Trophoblast cell (in vitro differentiated cells and primary cell): ENCODE results near the gene CPT2.

Source experiments
- DNase-seq, 2 donors: peaks; one replicate each; pipeline ENCODE4 v3.0.0-alpha.2; 2016
- H2AFZ ChIP-seq: 2 replicates; pipeline ENCODE4 v1.6.1; 2013; ENCODE audit warnings: low read length, moderate library complexity, mild to moderate bottlenecking; ENCODE audit not compliant: insufficient read depth, poor library complexity
- H2AK5ac ChIP-seq: 2 replicates; pipeline ENCODE4 v1.6.1; 2013; ENCODE audit warnings: mild to moderate bottlenecking, low read length
- H2BK120ac ChIP-seq: 2 replicates; pipeline ENCODE4 v1.6.1; 2013; ENCODE audit warnings: low read length, mild to moderate bottlenecking, moderate library complexity; ENCODE audit not compliant: insufficient read depth, poor library complexity
- H2BK12ac ChIP-seq: 2 replicates; pipeline ENCODE4 v1.6.1; 2013; ENCODE audit warnings: mild to moderate bottlenecking, low read length, moderate library complexity
- H2BK5ac ChIP-seq: 2 replicates; pipeline ENCODE4 v1.6.1; 2013; ENCODE audit warnings: low read length, low read depth, moderate library complexity, mild to moderate bottlenecking; ENCODE audit not compliant: poor library complexity
- H3K14ac ChIP-seq: 2 replicates; pipeline ENCODE4 v1.6.1; 2013; ENCODE audit warnings: mild to moderate bottlenecking, low read length
- H3K18ac ChIP-seq: 2 replicates; pipeline ENCODE4 v1.6.1; 2013; ENCODE audit warnings: mild to moderate bottlenecking, low read length
- H3K23ac ChIP-seq: 2 replicates; pipeline ENCODE4 v1.6.1; 2013; ENCODE audit warnings: low read length
- H3K27ac ChIP-seq: 2 replicates; pipeline ENCODE4 v1.5.1; 2013; ENCODE audit warnings: low read depth, mild to moderate bottlenecking, inconsistent platforms, low read length, moderate library complexity
- H3K27me3 ChIP-seq: 2 replicates; pipeline ENCODE4 v1.6.1; 2013; ENCODE audit warnings: inconsistent platforms, mild to moderate bottlenecking, low read length, moderate library complexity; ENCODE audit not compliant: insufficient read depth
- H3K36me3 ChIP-seq, 2 experiments: 1 replicate in 1 of 2; 2 replicates in 1 of 2; pipeline ENCODE4 v1.6.1; 2013; ENCODE audit warnings: low read length in 2 of 2, mild to moderate bottlenecking in 2 of 2, moderate library complexity in 1 of 2; ENCODE audit not compliant: insufficient read depth in 2 of 2, control insufficient read depth in 1 of 2
- H3K4ac ChIP-seq: 2 replicates; pipeline ENCODE4 v1.6.1; 2013; ENCODE audit warnings: low read depth, mild to moderate bottlenecking, low read length, moderate library complexity
- H3K4me1 ChIP-seq, 2 experiments: 1 replicate in 1 of 2; 2 replicates in 1 of 2; pipeline ENCODE4 v1.6.1; 2013; ENCODE audit warnings: low read length in 2 of 2, mild to moderate bottlenecking in 2 of 2, moderate library complexity in 1 of 2; ENCODE audit not compliant: insufficient read depth in 2 of 2, control insufficient read depth in 1 of 2
- H3K4me2 ChIP-seq: 2 replicates; pipeline ENCODE4 v1.6.1; 2013; ENCODE audit warnings: inconsistent platforms, mild to moderate bottlenecking, low read length, moderate library complexity
- H3K4me3 ChIP-seq: 2 replicates; pipeline ENCODE4 v1.5.1; 2013; ENCODE audit warnings: mild to moderate bottlenecking, low read depth, low read length, inconsistent platforms
- H3K79me1 ChIP-seq: one replicate; pipeline ENCODE4 v1.6.1; 2013; ENCODE audit warnings: low read length
- H3K79me2 ChIP-seq: 2 replicates; pipeline ENCODE4 v1.6.1; 2013; ENCODE audit warnings: low read length, mild to moderate bottlenecking; ENCODE audit not compliant: control insufficient read depth, insufficient read depth, poor library complexity
- H3K9ac ChIP-seq: 2 replicates; pipeline ENCODE4 v1.6.1; 2013; ENCODE audit warnings: mild to moderate bottlenecking, low read length
- H3K9me3 ChIP-seq: 2 replicates; pipeline ENCODE4 v1.6.1; 2013; ENCODE audit warnings: low read depth, mild to moderate bottlenecking, control low read depth, inconsistent platforms, low read length; ENCODE audit not compliant: insufficient read depth
- H4K12ac ChIP-seq: 2 replicates; pipeline ENCODE4 v1.6.1; 2013; ENCODE audit warnings: low read depth, mild to moderate bottlenecking, low read length, moderate library complexity
- H4K8ac ChIP-seq: 2 replicates; pipeline ENCODE4 v1.6.1; 2013; ENCODE audit warnings: low read depth, mild to moderate bottlenecking, low read length, moderate library complexity
- H4K91ac ChIP-seq: one replicate; pipeline ENCODE4 v1.6.1; 2013; ENCODE audit warnings: low read depth, mild to moderate bottlenecking, low read length, moderate library complexity
- WGBS: extraction: QIAGEN DNeasy Blood & Tissue Kit; methylation state at CpG from one replicate; pipeline ENCODE4 v1.1.7; 2013; ENCODE audit warnings: missing lambda C conversion rate; ENCODE audit not compliant: insufficient read length, insufficient coverage; ENCODE audit errors: extremely low coverage; 5-methylcytosine and 5-hydroxymethylcytosine counted together

CPT2 gene

DNA sequence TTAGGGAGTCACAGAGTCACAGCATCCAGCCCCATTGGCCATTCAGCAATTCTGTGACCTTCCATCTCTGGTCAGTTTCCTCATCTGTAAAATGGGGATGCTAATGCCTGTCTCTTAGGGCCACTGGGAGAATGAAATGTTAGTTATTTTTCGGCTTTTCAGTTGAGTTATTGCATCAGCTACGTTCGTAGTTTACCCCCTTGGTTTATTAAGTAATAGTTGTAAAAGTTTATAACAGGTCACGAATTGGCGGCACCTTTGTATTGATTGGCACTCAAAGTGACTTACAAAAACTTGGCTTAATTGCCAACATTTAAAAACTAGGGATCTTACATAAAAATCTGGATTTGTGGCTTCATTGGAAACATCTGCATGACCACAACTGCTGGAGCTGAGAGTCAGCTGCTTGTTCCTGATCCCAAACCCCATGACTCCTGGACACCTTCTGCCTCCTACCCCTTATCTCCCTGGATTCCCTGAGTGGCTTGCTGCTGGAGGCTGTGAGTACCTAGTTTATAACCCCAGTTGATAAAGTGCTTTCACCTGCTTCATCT lies 31.1 kb upstream of the CPT2 start:
- H4K91ac ChIP-seq, result no peak overlapping the region
- no peak overlapping the region for H3K14ac ChIP-seq
- no peak overlapping the region for H2AK5ac ChIP-seq
- no peaks in the 10 kb centered on the region for H3K36me3 ChIP-seq
- H3K27ac ChIP-seq, result no peak overlapping the region
- no peak overlapping the region for H3K4ac ChIP-seq
- H2BK120ac ChIP-seq, result no peak overlapping the region
- no peaks in the 10 kb centered on the region for H3K9me3 ChIP-seq
- H3K9ac ChIP-seq, result no peak overlapping the region
- no peak overlapping the region for H2BK12ac ChIP-seq
- H3K27me3 ChIP-seq, result no peaks in the 10 kb centered on the region
- H3K18ac ChIP-seq, result no peak overlapping the region
- WGBS, result no CpG with 5 or more reads among the region's 5 CpGs
- H4K12ac ChIP-seq, result no peak overlapping the region
- no peak overlapping the region for H3K4me2 ChIP-seq
- H3K4me1 ChIP-seq, result peaks cover 0 to 2% of the 10 kb centered on the region in 2 experiments
- H4K8ac ChIP-seq, result no peak overlapping the region
- H3K23ac ChIP-seq, result no peak overlapping the region
- H3K79me1 ChIP-seq, result peaks cover 1% of the 10 kb centered on the region
- H3K4me3 ChIP-seq, result no peak overlapping the region
- no peak overlapping the region for H2BK5ac ChIP-seq
- DNase-seq, result no peak
- H3K79me2 ChIP-seq, result no peaks in the 10 kb centered on the region
- H2AFZ ChIP-seq, result no peak overlapping the region

DNA sequence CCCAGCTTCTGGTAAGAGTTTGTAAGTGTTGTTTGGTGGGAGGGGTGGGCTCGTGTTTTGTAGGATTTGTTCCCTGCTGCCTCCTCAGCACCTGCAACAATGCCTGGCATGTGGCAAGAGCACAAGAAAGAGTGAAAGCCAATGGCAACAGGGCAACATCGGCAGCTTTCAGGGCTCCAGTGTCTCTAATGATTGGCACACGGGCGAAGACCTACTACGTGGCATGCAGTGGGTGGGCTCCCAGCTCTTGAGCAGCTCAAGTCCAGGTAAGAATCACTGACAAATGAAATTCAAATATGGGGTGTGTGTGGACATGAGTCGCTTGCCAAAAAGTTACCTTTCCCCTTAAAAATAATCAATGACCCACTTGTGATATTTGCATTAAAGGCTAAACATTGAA lies 30.3 kb upstream of the CPT2 start:
- Histone ChIP-seq H4K8ac (no peak overlapping the region), H2AFZ (no peak overlapping the region), H3K27ac (no peak overlapping the region), H2BK120ac (no peak overlapping the region), H4K91ac (no peak overlapping the region), H3K36me3 (no peaks in the 10 kb centered on the region), H3K9ac (no peak overlapping the region), H3K18ac (no peak overlapping the region), H3K79me1 (peaks cover 1% of the 10 kb centered on the region), H2AK5ac (no peak overlapping the region), H2BK5ac (no peak overlapping the region), H2BK12ac (no peak overlapping the region), H3K79me2 (no peaks in the 10 kb centered on the region), H3K9me3 (no peaks in the 10 kb centered on the region), H3K14ac (no peak overlapping the region), H4K12ac (no peak overlapping the region), H3K4ac (no peak overlapping the region), H3K27me3 (no peaks in the 10 kb centered on the region), H3K4me3 (no peak overlapping the region), H3K23ac (no peak overlapping the region), H3K4me2 (no peak overlapping the region), H3K4me1 (peaks cover 0 to 2% of the 10 kb centered on the region in 2 experiments)
- WGBS, result no CpG with 5 or more reads among the region's 6 CpGs
- DNase-seq, result no peak

DNA sequence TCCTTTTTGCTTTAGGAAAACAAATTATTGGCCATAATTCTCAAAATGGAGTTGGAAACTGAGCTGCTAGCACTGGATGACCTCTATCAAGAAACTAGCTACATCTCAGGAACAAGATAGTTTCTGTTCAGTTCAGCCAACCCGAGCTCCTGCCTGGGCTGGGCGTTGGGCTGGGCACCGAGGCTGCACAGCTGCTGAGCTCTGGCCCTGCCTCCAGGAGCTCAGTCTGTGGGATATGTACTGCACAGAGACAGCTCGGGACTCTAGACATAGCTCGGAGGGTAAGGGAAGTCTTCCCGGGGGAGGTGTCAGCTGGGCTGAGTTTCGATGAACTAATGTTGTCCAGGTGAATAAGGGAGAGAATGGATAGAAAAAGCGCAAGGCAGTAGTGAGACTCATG lies 29.7 kb upstream of the CPT2 start:
- no peaks in the 10 kb centered on the region for H3K27me3 ChIP-seq
- no peaks in the 10 kb centered on the region for H3K36me3 ChIP-seq
- no peak overlapping the region for H3K9ac ChIP-seq
- H2BK120ac ChIP-seq, result no peak overlapping the region
- no peak overlapping the region for H2BK5ac ChIP-seq
- WGBS, result no CpG with 5 or more reads among the region's 8 CpGs
- no peak overlapping the region for H2BK12ac ChIP-seq
- DNase-seq, result no peak
- H2AFZ ChIP-seq, result no peak overlapping the region
- H3K18ac ChIP-seq, result no peak overlapping the region
- no peaks in the 10 kb centered on the region for H3K9me3 ChIP-seq
- no peak overlapping the region for H3K14ac ChIP-seq
- H3K79me2 ChIP-seq, result no peaks in the 10 kb centered on the region
- H3K4me1 ChIP-seq, result peaks cover 0 to 2% of the 10 kb centered on the region in 2 experiments
- H3K27ac ChIP-seq, result no peak overlapping the region
- no peak overlapping the region for H4K8ac ChIP-seq
- H3K79me1 ChIP-seq, result peaks cover 1% of the 10 kb centered on the region
- H4K12ac ChIP-seq, result no peak overlapping the region
- no peak overlapping the region for H3K4me2 ChIP-seq
- H3K4me3 ChIP-seq, result no peak overlapping the region
- H3K23ac ChIP-seq, result no peak overlapping the region
- no peak overlapping the region for H2AK5ac ChIP-seq
- H3K4ac ChIP-seq, result no peak overlapping the region
- H4K91ac ChIP-seq, result no peak overlapping the region

DNA sequence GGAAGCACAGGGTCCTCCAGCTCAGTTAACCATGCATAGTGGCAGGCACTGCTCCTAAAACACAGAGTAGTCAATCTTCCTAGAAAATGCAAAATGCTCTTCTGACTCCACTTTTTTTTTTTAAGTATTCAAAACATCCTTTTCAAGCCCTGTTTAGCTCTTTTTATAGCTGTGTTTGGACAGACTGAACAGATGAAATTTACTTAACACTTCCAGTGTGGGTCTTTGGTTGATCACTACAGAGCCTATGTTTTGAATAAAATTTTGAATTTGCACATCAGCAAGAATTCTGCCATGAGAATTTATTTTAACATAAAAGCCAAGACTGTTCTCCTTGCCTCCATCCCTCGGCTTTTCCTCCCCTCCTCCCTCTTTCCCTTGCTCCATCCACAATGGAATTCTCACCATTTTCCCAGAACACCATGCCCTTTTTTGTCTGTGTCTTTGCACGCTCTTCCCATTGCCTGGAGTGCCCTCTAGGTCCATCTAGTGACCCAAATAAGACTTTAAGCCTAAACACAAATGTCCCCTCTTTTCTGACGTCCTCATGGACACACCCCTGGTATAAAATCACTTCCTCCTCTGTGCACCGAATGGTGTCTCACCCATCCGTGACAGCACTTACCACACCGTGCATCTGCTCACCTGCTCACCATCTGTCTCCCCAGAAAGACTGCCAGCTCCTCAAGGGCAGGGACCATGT lies 24.0 kb upstream of the CPT2 start:
- DNase-seq, result no peak
- Histone ChIP-seq H4K8ac (no peak overlapping the region), H2AK5ac (no peak overlapping the region), H2BK5ac (no peak overlapping the region), H3K18ac (no peak overlapping the region), H3K9me3 (no peaks in the 10 kb centered on the region), H3K4me3 (no peak overlapping the region), H3K4me2 (no peak overlapping the region), H3K4me1 (no peaks in the 10 kb centered on the region), H3K79me2 (no peaks in the 10 kb centered on the region), H3K36me3 (no peaks in the 10 kb centered on the region), H2BK12ac (no peak overlapping the region), H2BK120ac (no peak overlapping the region), H3K79me1 (no peaks in the 10 kb centered on the region), H3K23ac (no peak overlapping the region), H3K9ac (no peak overlapping the region), H3K14ac (no peak overlapping the region), H2AFZ (no peak overlapping the region), H4K91ac (no peak overlapping the region), H3K27me3 (no peaks in the 10 kb centered on the region), H3K27ac (no peak overlapping the region), H3K4ac (no peak overlapping the region), H4K12ac (no peak overlapping the region)
- no CpG with 5 or more reads among the region's 6 CpGs for WGBS
